Measurements from ENCODE around the gene PGLYRP3.

PGLYRP3 gene

DNA sequence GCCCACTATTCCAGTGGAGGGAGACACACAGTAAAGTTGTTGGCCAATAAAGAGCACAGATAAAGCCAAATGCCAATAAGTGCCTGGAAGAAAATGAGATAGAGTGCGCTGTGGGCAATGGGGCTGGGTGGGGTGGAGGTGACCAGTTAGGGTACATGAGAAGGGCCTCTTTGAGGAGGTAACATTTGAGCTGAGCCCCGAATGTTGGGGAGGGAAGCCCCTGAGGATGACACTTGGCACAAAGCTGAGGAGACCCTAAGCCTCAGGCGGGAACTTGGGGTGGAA, 45.9 kb upstream of the PGLYRP3 start:
- TF ChIP-seq CTCF (IDR thresholded peaks at IDR 0.05; ENCODE audit: low read depth, low read length): no peak
- no peak overlapping the region for H3K4me3 ChIP-seq (ENCODE audit: low read depth, low read length)

- no peak within 1 kb of the TSS for H3K4me3 ChIP-seq (ENCODE audit: low read depth, low read length)
- no peak for TF ChIP-seq CTCF (IDR thresholded peaks at IDR 0.05; ENCODE audit: low read depth, low read length)
Observed at GRCh38 chr1:153357853-153358690, 45.3 kb upstream of the PGLYRP3 start, which contains the start of gene S100A9. Gene S100A9, plus strand, starts transcription at chr1:153357854. Its CDS starts 430 bp downstream, at chr1:153358284.

DNA sequence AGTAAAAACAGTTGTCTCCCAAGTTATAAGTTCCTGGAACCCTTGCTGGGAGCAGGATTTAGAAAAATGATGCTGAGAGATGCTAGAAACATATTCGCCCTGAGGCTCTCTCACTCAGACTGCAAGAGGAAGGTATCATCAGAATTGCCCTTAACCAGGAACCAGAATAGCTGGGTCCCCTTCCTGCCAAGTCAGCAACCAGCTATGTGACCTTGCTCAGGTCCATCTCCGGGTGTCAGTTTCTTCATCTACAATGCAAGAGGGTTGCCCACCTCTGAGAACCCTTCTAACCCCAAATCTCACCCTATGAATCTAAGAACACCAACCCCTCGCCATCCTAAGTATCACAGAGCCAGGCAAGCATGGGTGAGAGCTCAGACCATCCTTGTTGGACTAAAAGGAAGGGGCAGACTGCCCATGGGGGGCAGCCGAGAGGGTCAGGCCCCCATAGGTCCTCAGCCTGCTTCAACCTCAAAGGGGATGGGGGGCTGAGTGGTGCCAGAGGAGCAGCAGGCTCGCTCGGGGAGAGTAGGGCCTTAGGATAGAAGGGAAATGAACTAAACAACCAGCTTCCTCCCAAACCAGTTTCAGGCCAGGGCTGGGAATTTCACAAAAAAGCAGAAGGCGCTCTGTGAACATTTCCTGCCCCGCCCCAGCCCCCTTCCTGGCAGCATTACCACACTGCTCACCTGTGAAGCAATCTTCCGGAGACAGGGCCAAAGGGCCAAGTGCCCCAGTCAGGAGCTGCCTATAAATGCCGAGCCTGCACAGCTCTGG, 44.5 kb upstream of the PGLYRP3 start:
- TF ChIP-seq CTCF (IDR thresholded peaks at IDR 0.05; ENCODE audit: low read depth, low read length): no peak

DNA sequence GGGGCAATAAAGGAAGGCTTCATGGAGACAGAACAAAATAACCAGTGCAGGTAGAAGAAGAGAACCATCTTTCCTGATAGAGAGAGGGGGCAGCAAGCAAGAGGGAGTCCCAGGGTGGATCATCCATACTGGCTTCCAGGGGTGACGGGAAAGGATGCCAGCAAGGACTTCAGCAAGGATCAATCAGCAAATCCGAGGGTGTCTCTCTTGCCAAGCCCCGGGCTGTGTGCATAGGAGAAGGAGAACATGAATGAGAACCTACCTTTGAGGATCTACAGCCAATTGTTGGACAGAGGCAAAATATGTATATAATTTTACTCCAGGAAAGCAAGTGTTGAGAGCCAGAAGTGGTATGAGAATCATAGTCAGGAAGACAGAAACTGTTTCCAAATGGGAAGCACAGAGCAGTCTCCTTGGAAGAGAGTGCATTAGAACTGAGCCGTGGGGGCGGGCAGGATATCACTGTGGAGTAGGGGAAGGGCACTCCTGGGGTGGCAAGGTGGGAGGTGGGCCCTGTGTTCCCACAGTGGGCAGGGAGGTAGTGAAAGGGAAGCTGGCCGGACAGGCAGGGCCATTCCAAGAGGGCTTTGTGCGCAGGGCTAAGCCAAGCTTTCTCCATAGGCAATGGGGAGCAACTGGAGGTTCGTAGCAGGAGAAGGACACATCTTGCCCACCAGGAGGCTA, 43.8 kb upstream of the PGLYRP3 start:
- H3K4me3 ChIP-seq (ENCODE audit: low read depth, low read length): no peak overlapping the region
- no peak for TF ChIP-seq CTCF (IDR thresholded peaks at IDR 0.05; ENCODE audit: low read depth, low read length)

More for the DNA sequence above, 44.5 kb upstream of the PGLYRP3 start:
- H3K4me3 ChIP-seq (ENCODE audit: low read depth, low read length): no peak overlapping the region

GRCh38 chr1:153355445-153356071, 42.8 kb upstream of the PGLYRP3 start:
- TF ChIP-seq CTCF (IDR thresholded peaks at IDR 0.05; ENCODE audit: low read depth, low read length): peak; percentile 43
- no peak overlapping the region for H3K4me3 ChIP-seq (ENCODE audit: low read depth, low read length)

DNA sequence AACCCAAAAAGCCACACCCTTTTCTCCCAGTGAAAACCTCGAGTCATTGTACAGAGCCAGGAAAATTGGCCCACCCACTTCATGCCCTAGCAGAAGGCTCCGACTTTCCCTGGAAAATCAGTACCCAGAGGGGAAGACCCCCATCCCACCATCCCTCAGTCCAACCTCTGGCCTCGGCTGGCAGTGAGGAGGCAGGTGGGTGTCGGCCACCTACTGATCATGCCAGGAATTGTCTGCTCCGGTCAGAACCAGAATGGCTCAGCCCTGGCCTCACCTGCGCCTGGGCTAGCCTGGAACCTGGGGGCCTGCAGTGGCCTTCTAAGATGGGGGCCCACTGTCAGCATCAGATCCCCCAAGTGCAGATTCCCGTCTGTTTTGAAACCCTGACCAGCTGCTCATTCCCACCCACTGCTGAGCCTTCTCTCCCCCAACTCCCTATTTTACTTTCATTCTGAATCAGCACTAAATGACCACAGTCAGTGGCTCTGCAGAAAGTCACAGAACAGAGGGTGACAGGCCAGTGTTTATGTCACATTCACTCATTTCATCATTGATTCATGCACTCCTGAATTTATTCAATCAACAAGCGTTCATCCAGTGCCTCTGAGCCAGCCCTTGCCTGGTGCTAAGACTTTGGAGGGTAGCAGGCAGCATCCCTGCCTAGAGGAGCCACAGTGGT, 41.9 kb upstream of the PGLYRP3 start:
- no peak overlapping the region for H3K4me3 ChIP-seq (ENCODE audit: low read depth, low read length)

More for the DNA sequence above, 41.9 kb upstream of the PGLYRP3 start:
- TF ChIP-seq CTCF (IDR thresholded peaks at IDR 0.05; ENCODE audit: low read depth, low read length): no peak

Data from WI38 (cell line).